WTC11 (cell line): ENCODE data around the gene ADIPOR2. TPM values are rescaled to one million over a fixed set of nuclear protein-coding genes. Genes with fewer than 3 reads are reported as not detected.
"Not testable (repeated sequence)": the region's sequence is repeated elsewhere in the genome, so short reads cannot be mapped to it uniquely, and the experiment has no call there.

Source experiments
- ATAC-seq: fragments of 200-7000 bp; cut with Tn5 transposase; 2 replicates; pipeline ENCODE4 v1.10.0; 2021; ENCODE audit warnings: mild to moderate bottlenecking, moderate library complexity
- CTCF ChIA-PET: fragments of 300-600 bp; sonication (Branson Sonifier 250); formaldehyde crosslinking; loops from one replicate; lab custom pipeline; 2021; ENCODE audit warnings: antibody characterized with exemption; lab: Charles Lee
- POLR2A ChIA-PET: fragments of 350-600 bp; sonication (Branson Sonifier 250); formaldehyde crosslinking; loops from one replicate; lab custom pipeline; 2021; ENCODE audit warnings: antibody characterized with exemption; lab: Charles Lee
- DNase-seq: peaks from one replicate; pipeline ENCODE4 v3.0.0; 2021; ENCODE audit warnings: low spot score
- H3K27ac Mint-ChIP-seq: 2 replicates; pipeline ENCODE4 v1.8.0; 2021; ENCODE audit warnings: mixed read lengths
- H3K27me3 Mint-ChIP-seq: 2 replicates; pipeline ENCODE4 v1.8.0; 2021; ENCODE audit warnings: low read depth, mild to moderate bottlenecking, moderate library complexity, mixed read lengths
- H3K36me3 Mint-ChIP-seq: 2 replicates; pipeline ENCODE4 v1.8.0; 2021; ENCODE audit warnings: mixed read lengths
- H3K4me1 Mint-ChIP-seq: 2 replicates; pipeline ENCODE4 v1.8.0; 2022; ENCODE audit warnings: mixed read lengths
- H3K4me3 Mint-ChIP-seq: 2 replicates; pipeline ENCODE4 v1.8.0; 2021; ENCODE audit warnings: mild to moderate bottlenecking, moderate library complexity, mixed read lengths
- H3K9me3 Mint-ChIP-seq: 2 replicates; pipeline ENCODE4 v1.8.0; 2021; ENCODE audit warnings: mixed read lengths
- ELF4 ChIP-seq: sonication (generic); formaldehyde crosslinking; IDR thresholded peaks from 2 replicates; pipeline ENCODE4 v1.8.1; 2022; ENCODE audit warnings: low read depth, mild to moderate bottlenecking, moderate library complexity, missing genetic modification reagents
- ETV6 ChIP-seq: sonication (generic); formaldehyde crosslinking; IDR thresholded peaks from 2 replicates; pipeline ENCODE4 v1.8.1; 2022; ENCODE audit warnings: mild to moderate bottlenecking, missing genetic modification reagents
- GABPB1 ChIP-seq: sonication (generic); formaldehyde crosslinking; IDR thresholded peaks from 2 replicates; pipeline ENCODE4 v1.8.1; 2023; ENCODE audit warnings: mild to moderate bottlenecking, missing genetic modification reagents
- GTF2I ChIP-seq: fragments of 250-450 bp; sonication (Bioruptor Pico); conservative IDR thresholded peaks from 2 replicates; pipeline ENCODE4 v1.4.0; 2021; ENCODE audit warnings: mild to moderate bottlenecking
- NFATC4 ChIP-seq: fragments of 250-450 bp; sonication (Bioruptor Pico); IDR thresholded peaks from 2 replicates; pipeline ENCODE4 v1.9.0; 2021; ENCODE audit warnings: mild to moderate bottlenecking
- NR2C2 ChIP-seq: sonication (generic); formaldehyde crosslinking; IDR thresholded peaks from 2 replicates; pipeline ENCODE4 v1.8.0; 2022; ENCODE audit warnings: mild to moderate bottlenecking, missing genetic modification reagents
- ZNF219 ChIP-seq: sonication (generic); formaldehyde crosslinking; IDR thresholded peaks from 2 replicates; pipeline ENCODE4 v1.8.0; 2023; ENCODE audit warnings: missing genetic modification reagents, mild to moderate bottlenecking, borderline replicate concordance
- ZNF317 ChIP-seq: sonication (generic); formaldehyde crosslinking; IDR thresholded peaks from 2 replicates; pipeline ENCODE4 v1.8.1; 2023; ENCODE audit warnings: low read depth, mild to moderate bottlenecking, moderate library complexity, missing genetic modification reagents, borderline replicate concordance
- total RNA-seq: library from RNA; stranded (reverse); gene quantifications from 3 replicates; pipeline ENCODE4 v1.2.3, GENCODE V29; 2021
- TF ChIP-seq, protein P1 (sequence below): sonication (generic); formaldehyde crosslinking; IDR thresholded peaks from 2 replicates; pipeline ENCODE4 v1.8.1; 2023; ENCODE audit warnings: mild to moderate bottlenecking, missing genetic modification reagents, borderline replicate concordance
- TF ChIP-seq, protein P2 (sequence below): sonication (generic); formaldehyde crosslinking; IDR thresholded peaks from 2 replicates; pipeline ENCODE4 v1.8.1; 2023; ENCODE audit warnings: mild to moderate bottlenecking, missing genetic modification reagents, moderate library complexity
- TF ChIP-seq, protein P3 (sequence below): sonication (generic); formaldehyde crosslinking; IDR thresholded peaks from 2 replicates; pipeline ENCODE4 v1.8.1; 2022; ENCODE audit warnings: mild to moderate bottlenecking, moderate library complexity, missing genetic modification reagents
- TF ChIP-seq, protein P4 (sequence below): sonication (generic); formaldehyde crosslinking; IDR thresholded peaks from 2 replicates; pipeline ENCODE4 v1.8.0; 2023; ENCODE audit warnings: missing genetic modification reagents
- TF ChIP-seq, protein P5 (sequence below): sonication (generic); formaldehyde crosslinking; IDR thresholded peaks from 2 replicates; pipeline ENCODE4 v1.8.1; 2023; ENCODE audit warnings: mild to moderate bottlenecking, moderate library complexity, missing genetic modification reagents
- TF ChIP-seq, protein P6 (sequence below): sonication (generic); formaldehyde crosslinking; IDR thresholded peaks from 2 replicates; pipeline ENCODE4 v1.8.1; 2022; ENCODE audit warnings: mild to moderate bottlenecking, missing genetic modification reagents, moderate library complexity, borderline replicate concordance
- TF ChIP-seq, protein P7 (sequence below): sonication (generic); formaldehyde crosslinking; IDR thresholded peaks from 2 replicates; pipeline ENCODE4 v1.8.1; 2023; ENCODE audit warnings: mild to moderate bottlenecking, missing genetic modification reagents

The ADIPOR2 gene
- total RNA-seq, 1 experiment from 2014 or later: 38.4 TPM

DNA sequence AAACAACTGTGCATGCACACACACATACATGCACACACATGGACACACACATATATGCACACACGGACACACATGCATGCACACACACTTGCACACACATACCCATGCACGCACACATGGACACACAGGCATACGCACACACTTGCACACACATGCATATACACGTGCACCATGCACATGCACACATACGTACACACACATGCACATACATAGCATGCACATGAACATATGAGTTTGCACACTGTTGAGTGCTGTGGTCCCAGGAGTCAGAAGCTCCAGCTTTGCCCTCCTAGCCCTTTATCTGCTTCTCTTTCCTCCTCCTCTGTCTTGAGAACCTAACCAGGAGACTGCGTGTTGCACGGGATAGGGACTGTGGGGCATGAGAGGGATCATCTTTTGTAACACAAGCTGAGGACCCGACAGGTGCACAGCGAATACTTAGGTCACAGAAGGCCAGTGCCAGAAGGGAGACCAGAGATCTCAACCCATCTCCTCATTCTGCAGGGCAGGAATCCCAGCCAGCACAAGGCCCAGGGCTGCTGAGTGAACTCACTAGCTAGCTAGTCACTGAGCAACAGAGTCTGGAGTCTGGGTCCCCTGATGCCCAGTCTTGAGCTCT is 126.0 kb downstream of the ADIPOR2 start (continued):
- no peak for TF ChIP-seq ETV6 (CRISPR knock-in tag)
- TF ChIP-seq ZNF219 (CRISPR knock-in tag): no peak
- TF ChIP-seq ZNF317 (CRISPR knock-in tag): no peak
- no peak for TF ChIP-seq NFATC4
- no peak for TF ChIP-seq GTF2I (CRISPR knock-in tag)

DNA sequence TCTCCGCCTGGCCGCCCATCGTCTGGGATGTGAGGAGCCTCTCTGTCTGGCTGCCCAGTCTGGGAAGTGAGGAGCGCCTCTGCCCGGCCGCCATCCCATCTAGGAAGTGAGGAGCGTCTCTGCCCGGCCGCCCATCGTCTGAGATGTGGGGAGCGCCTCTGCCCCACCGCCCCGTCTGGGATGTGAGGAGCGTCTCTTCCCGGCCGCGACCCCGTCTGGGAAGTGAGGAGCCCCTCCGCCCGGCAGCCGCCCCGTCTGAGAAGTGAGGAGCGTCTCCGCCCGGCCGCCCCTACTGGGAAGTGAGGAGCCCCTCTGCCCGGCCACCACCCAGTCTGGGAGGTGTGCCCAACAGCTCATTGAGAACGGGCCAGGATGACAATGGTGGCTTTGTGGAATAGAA is 127.1 kb downstream of the ADIPOR2 start:
- peaks cover 35% of the 10 kb centered on the region for H3K27me3 Mint-ChIP-seq
- H3K36me3 Mint-ChIP-seq, ATAC-seq, POLR2A ChIA-PET, CTCF ChIA-PET, H3K9me3 Mint-ChIP-seq, H3K4me3 Mint-ChIP-seq, DNase-seq, H3K27ac Mint-ChIP-seq: not testable (repeated sequence)
- H3K4me1 Mint-ChIP-seq: peaks cover 18% of the 10 kb centered on the region

DNA sequence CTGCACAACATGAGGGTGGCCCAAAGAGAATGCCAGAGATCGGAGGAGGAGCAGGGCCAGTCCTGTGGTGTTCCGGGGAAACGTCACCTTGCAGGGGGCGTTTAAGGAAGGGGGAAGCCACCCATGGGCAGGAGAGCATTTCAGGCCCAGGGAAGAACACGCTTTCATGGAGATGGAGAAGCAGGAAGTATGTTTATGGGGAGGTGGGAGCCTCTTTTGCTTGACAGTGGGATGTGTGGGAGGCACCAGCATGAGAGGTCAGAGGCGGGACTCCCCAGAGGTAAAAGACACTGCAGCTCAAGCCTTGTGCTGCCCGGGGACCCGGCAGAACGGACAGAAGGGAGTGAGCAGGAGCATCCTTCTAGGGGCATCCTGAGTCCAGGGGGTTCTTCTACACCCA is 128.2 kb downstream of the ADIPOR2 start:
- ChIA-PET CTCF (interaction anchor here (1.3 kb wide), 1 partner anchor 121 kb away, joined by 5 read pairs; no protein-coding TSS in a partner anchor), POLR2A (no interaction called here)
- Mint-ChIP-seq H3K27me3 (peaks cover 35% of the 10 kb centered on the region), H3K4me3 (no peak overlapping the region), H3K36me3 (no peaks in the 10 kb centered on the region), H3K9me3 (peaks cover 5% of the 10 kb centered on the region; the same call in 1 of the 2 replicates), H3K4me1 (peaks cover 18% of the 10 kb centered on the region), H3K27ac (no peak overlapping the region)
- ATAC-seq (no peak), DNase-seq (no peak)
- TF ChIP-seq, protein P1, sequence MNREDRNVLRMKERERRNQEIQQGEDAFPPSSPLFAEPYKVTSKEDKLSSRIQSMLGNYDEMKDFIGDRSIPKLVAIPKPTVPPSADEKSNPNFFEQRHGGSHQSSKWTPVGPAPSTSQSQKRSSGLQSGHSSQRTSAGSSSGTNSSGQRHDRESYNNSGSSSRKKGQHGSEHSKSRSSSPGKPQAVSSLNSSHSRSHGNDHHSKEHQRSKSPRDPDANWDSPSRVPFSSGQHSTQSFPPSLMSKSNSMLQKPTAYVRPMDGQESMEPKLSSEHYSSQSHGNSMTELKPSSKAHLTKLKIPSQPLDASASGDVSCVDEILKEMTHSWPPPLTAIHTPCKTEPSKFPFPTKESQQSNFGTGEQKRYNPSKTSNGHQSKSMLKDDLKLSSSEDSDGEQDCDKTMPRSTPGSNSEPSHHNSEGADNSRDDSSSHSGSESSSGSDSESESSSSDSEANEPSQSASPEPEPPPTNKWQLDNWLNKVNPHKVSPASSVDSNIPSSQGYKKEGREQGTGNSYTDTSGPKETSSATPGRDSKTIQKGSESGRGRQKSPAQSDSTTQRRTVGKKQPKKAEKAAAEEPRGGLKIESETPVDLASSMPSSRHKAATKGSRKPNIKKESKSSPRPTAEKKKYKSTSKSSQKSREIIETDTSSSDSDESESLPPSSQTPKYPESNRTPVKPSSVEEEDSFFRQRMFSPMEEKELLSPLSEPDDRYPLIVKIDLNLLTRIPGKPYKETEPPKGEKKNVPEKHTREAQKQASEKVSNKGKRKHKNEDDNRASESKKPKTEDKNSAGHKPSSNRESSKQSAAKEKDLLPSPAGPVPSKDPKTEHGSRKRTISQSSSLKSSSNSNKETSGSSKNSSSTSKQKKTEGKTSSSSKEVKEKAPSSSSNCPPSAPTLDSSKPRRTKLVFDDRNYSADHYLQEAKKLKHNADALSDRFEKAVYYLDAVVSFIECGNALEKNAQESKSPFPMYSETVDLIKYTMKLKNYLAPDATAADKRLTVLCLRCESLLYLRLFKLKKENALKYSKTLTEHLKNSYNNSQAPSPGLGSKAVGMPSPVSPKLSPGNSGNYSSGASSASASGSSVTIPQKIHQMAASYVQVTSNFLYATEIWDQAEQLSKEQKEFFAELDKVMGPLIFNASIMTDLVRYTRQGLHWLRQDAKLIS (CRISPR knock-in tag): no peak
- TF ChIP-seq, protein P2, sequence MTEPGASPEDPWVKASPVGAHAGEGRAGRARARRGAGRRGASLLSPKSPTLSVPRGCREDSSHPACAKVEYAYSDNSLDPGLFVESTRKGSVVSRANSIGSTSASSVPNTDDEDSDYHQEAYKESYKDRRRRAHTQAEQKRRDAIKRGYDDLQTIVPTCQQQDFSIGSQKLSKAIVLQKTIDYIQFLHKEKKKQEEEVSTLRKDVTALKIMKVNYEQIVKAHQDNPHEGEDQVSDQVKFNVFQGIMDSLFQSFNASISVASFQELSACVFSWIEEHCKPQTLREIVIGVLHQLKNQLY (CRISPR knock-in tag): no peak
- TF ChIP-seq GABPB1 (CRISPR knock-in tag) (no peak), NR2C2 (CRISPR knock-in tag) (no peak)
- TF ChIP-seq, protein P3, sequence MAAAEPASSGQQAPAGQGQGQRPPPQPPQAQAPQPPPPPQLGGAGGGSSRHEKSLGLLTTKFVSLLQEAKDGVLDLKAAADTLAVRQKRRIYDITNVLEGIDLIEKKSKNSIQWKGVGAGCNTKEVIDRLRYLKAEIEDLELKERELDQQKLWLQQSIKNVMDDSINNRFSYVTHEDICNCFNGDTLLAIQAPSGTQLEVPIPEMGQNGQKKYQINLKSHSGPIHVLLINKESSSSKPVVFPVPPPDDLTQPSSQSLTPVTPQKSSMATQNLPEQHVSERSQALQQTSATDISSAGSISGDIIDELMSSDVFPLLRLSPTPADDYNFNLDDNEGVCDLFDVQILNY (CRISPR knock-in tag): no peak

DNA sequence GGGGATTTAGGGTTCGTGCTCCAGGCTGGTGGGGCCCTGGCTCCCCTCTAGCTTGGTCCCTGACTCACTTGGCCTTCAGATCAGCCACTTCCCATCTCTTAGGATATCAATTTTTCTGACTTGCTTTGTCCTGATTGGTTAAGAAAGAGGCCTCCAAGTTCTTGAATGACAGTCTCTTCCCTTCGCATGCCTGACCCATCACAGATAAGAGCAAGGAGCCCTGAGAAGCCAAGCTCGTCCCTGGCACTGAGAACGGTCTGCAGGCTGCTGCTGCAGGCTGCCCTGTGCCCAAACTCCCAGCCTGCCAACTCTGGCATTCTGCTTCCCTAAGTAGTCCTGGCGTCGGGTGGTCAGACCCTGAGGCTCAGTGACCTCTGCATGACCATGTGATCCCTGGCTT is 128.7 kb downstream of the ADIPOR2 start:
- no peak for ATAC-seq
- POLR2A ChIA-PET: no interaction called here
- CTCF ChIA-PET: interaction anchor here (1.3 kb wide), 1 partner anchor 120 kb away, joined by 5 read pairs; no protein-coding TSS in a partner anchor
- DNase-seq: no peak
- H3K27me3 Mint-ChIP-seq: peaks cover 35% of the 10 kb centered on the region
- H3K4me1 Mint-ChIP-seq: peaks cover 18% of the 10 kb centered on the region
- peaks cover 5% of the 10 kb centered on the region; the same call in 1 of the 2 replicates for H3K9me3 Mint-ChIP-seq
- peak overlapping the region; percentile 72 for H3K4me3 Mint-ChIP-seq
- no peak overlapping the region for H3K27ac Mint-ChIP-seq
- no peaks in the 10 kb centered on the region for H3K36me3 Mint-ChIP-seq
- TF ChIP-seq, protein P4, sequence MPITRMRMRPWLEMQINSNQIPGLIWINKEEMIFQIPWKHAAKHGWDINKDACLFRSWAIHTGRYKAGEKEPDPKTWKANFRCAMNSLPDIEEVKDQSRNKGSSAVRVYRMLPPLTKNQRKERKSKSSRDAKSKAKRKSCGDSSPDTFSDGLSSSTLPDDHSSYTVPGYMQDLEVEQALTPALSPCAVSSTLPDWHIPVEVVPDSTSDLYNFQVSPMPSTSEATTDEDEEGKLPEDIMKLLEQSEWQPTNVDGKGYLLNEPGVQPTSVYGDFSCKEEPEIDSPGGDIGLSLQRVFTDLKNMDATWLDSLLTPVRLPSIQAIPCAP (CRISPR knock-in tag): no peak
- TF ChIP-seq, protein P5, sequence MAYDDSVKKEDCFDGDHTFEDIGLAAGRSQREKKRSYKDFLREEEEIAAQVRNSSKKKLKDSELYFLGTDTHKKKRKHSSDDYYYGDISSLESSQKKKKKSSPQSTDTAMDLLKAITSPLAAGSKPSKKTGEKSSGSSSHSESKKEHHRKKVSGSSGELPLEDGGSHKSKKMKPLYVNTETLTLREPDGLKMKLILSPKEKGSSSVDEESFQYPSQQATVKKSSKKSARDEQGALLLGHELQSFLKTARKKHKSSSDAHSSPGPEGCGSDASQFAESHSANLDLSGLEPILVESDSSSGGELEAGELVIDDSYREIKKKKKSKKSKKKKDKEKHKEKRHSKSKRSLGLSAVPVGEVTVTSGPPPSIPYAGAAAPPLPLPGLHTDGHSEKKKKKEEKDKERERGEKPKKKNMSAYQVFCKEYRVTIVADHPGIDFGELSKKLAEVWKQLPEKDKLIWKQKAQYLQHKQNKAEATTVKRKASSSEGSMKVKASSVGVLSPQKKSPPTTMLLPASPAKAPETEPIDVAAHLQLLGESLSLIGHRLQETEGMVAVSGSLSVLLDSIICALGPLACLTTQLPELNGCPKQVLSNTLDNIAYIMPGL (CRISPR knock-in tag): no peak
- no peak for TF ChIP-seq ELF4
- TF ChIP-seq, protein P6, sequence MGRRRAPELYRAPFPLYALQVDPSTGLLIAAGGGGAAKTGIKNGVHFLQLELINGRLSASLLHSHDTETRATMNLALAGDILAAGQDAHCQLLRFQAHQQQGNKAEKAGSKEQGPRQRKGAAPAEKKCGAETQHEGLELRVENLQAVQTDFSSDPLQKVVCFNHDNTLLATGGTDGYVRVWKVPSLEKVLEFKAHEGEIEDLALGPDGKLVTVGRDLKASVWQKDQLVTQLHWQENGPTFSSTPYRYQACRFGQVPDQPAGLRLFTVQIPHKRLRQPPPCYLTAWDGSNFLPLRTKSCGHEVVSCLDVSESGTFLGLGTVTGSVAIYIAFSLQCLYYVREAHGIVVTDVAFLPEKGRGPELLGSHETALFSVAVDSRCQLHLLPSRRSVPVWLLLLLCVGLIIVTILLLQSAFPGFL (CRISPR knock-in tag): no peak
- TF ChIP-seq, protein P7, sequence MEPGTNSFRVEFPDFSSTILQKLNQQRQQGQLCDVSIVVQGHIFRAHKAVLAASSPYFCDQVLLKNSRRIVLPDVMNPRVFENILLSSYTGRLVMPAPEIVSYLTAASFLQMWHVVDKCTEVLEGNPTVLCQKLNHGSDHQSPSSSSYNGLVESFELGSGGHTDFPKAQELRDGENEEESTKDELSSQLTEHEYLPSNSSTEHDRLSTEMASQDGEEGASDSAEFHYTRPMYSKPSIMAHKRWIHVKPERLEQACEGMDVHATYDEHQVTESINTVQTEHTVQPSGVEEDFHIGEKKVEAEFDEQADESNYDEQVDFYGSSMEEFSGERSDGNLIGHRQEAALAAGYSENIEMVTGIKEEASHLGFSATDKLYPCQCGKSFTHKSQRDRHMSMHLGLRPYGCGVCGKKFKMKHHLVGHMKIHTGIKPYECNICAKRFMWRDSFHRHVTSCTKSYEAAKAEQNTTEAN (CRISPR knock-in tag): no peak
